SJSA1 (cell line): ENCODE results near the gene TCOF1. TPM values are rescaled to one million over a fixed set of nuclear protein-coding genes. Genes with fewer than 3 reads are reported as not detected.

Experiments
- DNase-seq, 2 experiments: peaks; one replicate each; pipeline ENCODE4 v3.0.0-alpha.2; 2015 to 2020; ENCODE audit warnings: low spot score in 2 of 2, low read depth in 1 of 2
- H3K27ac ChIP-seq: fragments of 250-450 bp; sonication (Bioruptor Pico); 2 replicates; pipeline ENCODE4 v1.5.1; 2020; ENCODE audit warnings: mild to moderate bottlenecking, moderate library complexity
- H3K27me3 ChIP-seq: fragments of 250-450 bp; sonication (Bioruptor Pico); replicated peaks from 2 replicates; pipeline ENCODE4 v1.5.1; 2020; ENCODE audit warnings: mild to moderate bottlenecking, moderate library complexity
- H3K36me3 ChIP-seq: fragments of 250-450 bp; sonication (Bioruptor Pico); 2 replicates; pipeline ENCODE4 v1.5.1; 2020; ENCODE audit warnings: mild to moderate bottlenecking
- H3K4me1 ChIP-seq: fragments of 250-450 bp; sonication (Bioruptor Pico); replicated peaks from 2 replicates; pipeline ENCODE4 v1.6.1; 2021; ENCODE audit warnings: mild to moderate bottlenecking
- H3K4me3 ChIP-seq: fragments of 250-450 bp; sonication (Bioruptor Pico); 2 replicates; pipeline ENCODE4 v1.5.1; 2020; ENCODE audit warnings: mild to moderate bottlenecking
- H3K9me3 ChIP-seq: fragments of 250-450 bp; sonication (Bioruptor Pico); replicated peaks from 2 replicates; pipeline ENCODE4 v1.5.1; 2020; ENCODE audit warnings: mild to moderate bottlenecking
- total RNA-seq: library from RNA; depleted of rRNA; stranded (reverse); fragments of >200 nt; shearing (Covaris generic); gene quantifications from 2 replicates; pipeline ENCODE4 v1.2.3, GENCODE V29; 2014

TCOF1 gene
- total RNA-seq, 1 experiment from 2014 or later, result 67.2 TPM

- Histone ChIP-seq H3K4me3 (no peak overlapping the region), H3K27me3 (no peaks in the 10 kb centered on the region), H3K27ac (no peak overlapping the region), H3K36me3 (no peaks in the 10 kb centered on the region), H3K9me3 (no peaks in the 10 kb centered on the region), H3K4me1 (peaks cover 17% of the 10 kb centered on the region)
- DNase-seq, result no peak
Observed at GRCh38 chr5:150347451-150347850, 10.0 kb upstream of the TCOF1 start.

GRCh38 chr5:150349681-150350275 lies 7.7 kb upstream of the TCOF1 start:
- H3K27me3 ChIP-seq, result no peaks in the 10 kb centered on the region
- no peak overlapping the region for H3K27ac ChIP-seq
- H3K4me1 ChIP-seq, result peaks cover 11% of the 10 kb centered on the region
- DNase-seq, result no peak
- H3K4me3 ChIP-seq, result no peak overlapping the region
- no peaks in the 10 kb centered on the region for H3K9me3 ChIP-seq
- no peaks in the 10 kb centered on the region for H3K36me3 ChIP-seq

- no peaks in the 10 kb centered on the region for H3K27me3 ChIP-seq
Observed at GRCh38 chr5:150350524-150351344, 6.8 kb upstream of the TCOF1 start.

GRCh38 chr5:150352244-150353031 lies 5.1 kb upstream of the TCOF1 start:
- H3K9me3 ChIP-seq, result no peaks in the 10 kb centered on the region
- no peak overlapping the region for H3K4me3 ChIP-seq
- H3K36me3 ChIP-seq, result no peaks in the 10 kb centered on the region
- no peak for DNase-seq
- peaks cover 15% of the 10 kb centered on the region for H3K4me1 ChIP-seq
- no peak overlapping the region for H3K27ac ChIP-seq
- no peaks in the 10 kb centered on the region for H3K27me3 ChIP-seq

More at GRCh38 chr5:150350524-150351344, 6.8 kb upstream of the TCOF1 start:
- peak; percentile 74 to 82 for DNase-seq
- Histone ChIP-seq H3K27ac (no peak overlapping the region), H3K9me3 (no peaks in the 10 kb centered on the region), H3K4me3 (no peak overlapping the region), H3K4me1 (peaks cover 11% of the 10 kb centered on the region), H3K36me3 (no peaks in the 10 kb centered on the region)

GRCh38 chr5:150353032-150353675 lies 4.3 kb upstream of the TCOF1 start:
- Histone ChIP-seq H3K27me3 (no peaks in the 10 kb centered on the region), H3K27ac (no peak overlapping the region), H3K36me3 (peaks cover 7% of the 10 kb centered on the region), H3K9me3 (no peaks in the 10 kb centered on the region), H3K4me1 (peaks cover 15% of the 10 kb centered on the region), H3K4me3 (no peak overlapping the region)
- DNase-seq, result no peak

- no peak overlapping the region for H3K27ac ChIP-seq
- DNase-seq, result no peak
- peaks cover 30% of the 10 kb centered on the region for H3K36me3 ChIP-seq
- no peaks in the 10 kb centered on the region for H3K9me3 ChIP-seq
- no peak overlapping the region for H3K4me3 ChIP-seq
- no peaks in the 10 kb centered on the region for H3K27me3 ChIP-seq
- peaks cover 13% of the 10 kb centered on the region for H3K4me1 ChIP-seq
Observed at GRCh38 chr5:150355791-150356190, 1.7 kb upstream of the TCOF1 start.

- Histone ChIP-seq H3K4me1 (peaks cover 11% of the 10 kb centered on the region), H3K27me3 (no peaks in the 10 kb centered on the region), H3K9me3 (no peaks in the 10 kb centered on the region), H3K27ac (no peak overlapping the region), H3K4me3 (peak overlapping the region; percentile 85), H3K36me3 (peaks cover 39% of the 10 kb centered on the region)
- DNase-seq, result no peak
Observed at GRCh38 chr5:150356575-150357294, 762 bp upstream of the TCOF1 start.

GRCh38 chr5:150358261-150359095 lies 981 bp downstream of the TCOF1 start:
- Histone ChIP-seq H3K4me1 (peaks cover 11% of the 10 kb centered on the region), H3K27ac (peak overlapping the region; percentile 43), H3K36me3 (peaks cover 56% of the 10 kb centered on the region), H3K27me3 (no peaks in the 10 kb centered on the region), H3K9me3 (no peaks in the 10 kb centered on the region), H3K4me3 (peak overlapping the region; percentile 85)
- DNase-seq, result no peak

GRCh38 chr5:150361301-150361700 lies 3.8 kb downstream of the TCOF1 start:
- no peaks in the 10 kb centered on the region for H3K9me3 ChIP-seq
- no peaks in the 10 kb centered on the region for H3K27me3 ChIP-seq
- no peak overlapping the region for H3K27ac ChIP-seq
- peaks cover 11% of the 10 kb centered on the region for H3K4me1 ChIP-seq
- H3K4me3 ChIP-seq, result no peak overlapping the region
- DNase-seq, result no peak
- H3K36me3 ChIP-seq, result peaks cover 82% of the 10 kb centered on the region

GRCh38 chr5:150363185-150363584 lies 5.7 kb downstream of the TCOF1 start:
- Histone ChIP-seq H3K4me3 (no peak overlapping the region), H3K36me3 (peaks cover 90% of the 10 kb centered on the region)
- DNase-seq, result no peak

GRCh38 chr5:150364004-150364403 lies 6.5 kb downstream of the TCOF1 start:
- Histone ChIP-seq H3K9me3 (no peaks in the 10 kb centered on the region), H3K36me3 (peaks cover 90% of the 10 kb centered on the region), H3K4me3 (no peak overlapping the region), H3K4me1 (no peaks in the 10 kb centered on the region; the same call in 1 of the 2 replicates), H3K27me3 (no peaks in the 10 kb centered on the region), H3K27ac (no peak overlapping the region)
- DNase-seq, result no peak

More at GRCh38 chr5:150363185-150363584, 5.7 kb downstream of the TCOF1 start:
- H3K4me1 ChIP-seq, result peaks cover 7% of the 10 kb centered on the region
- no peak overlapping the region for H3K27ac ChIP-seq
- H3K9me3 ChIP-seq, result no peaks in the 10 kb centered on the region
- H3K27me3 ChIP-seq, result no peaks in the 10 kb centered on the region

GRCh38 chr5:150368526-150368925 lies 11.0 kb downstream of the TCOF1 start:
- Histone ChIP-seq H3K27ac (no peak overlapping the region), H3K9me3 (no peaks in the 10 kb centered on the region), H3K4me3 (no peak overlapping the region), H3K36me3 (peaks cover 93% of the 10 kb centered on the region), H3K27me3 (no peaks in the 10 kb centered on the region), H3K4me1 (no peaks in the 10 kb centered on the region)
- no peak for DNase-seq
